Measurements from ENCODE around the gene KL. TPM values are rescaled to one million over a fixed set of nuclear protein-coding genes. Genes with fewer than 3 reads are reported as not detected.

The KL gene
- polyA plus RNA-seq, 1 donor = 2.6 TPM

DNA sequence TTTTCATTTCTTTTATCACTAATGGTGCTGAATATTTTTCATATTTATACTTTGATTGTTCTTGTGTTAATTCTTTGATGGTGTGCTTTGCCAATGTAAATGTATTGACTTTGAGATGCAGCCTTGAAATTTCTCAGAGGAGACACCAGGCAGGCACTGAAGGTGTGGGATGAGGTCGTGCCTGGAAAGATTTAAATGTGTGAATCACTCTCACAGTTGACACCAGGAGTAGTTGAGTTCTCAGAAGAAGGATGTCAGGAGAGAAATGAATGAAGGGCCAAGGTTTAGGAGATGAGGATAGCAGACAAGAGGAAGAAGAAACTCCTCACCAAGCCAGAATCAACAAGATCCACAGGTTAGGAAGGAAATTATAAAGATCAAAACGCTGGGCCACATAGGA is 10.1 kb upstream of the KL start:
- no peak for DNase-seq

DNA sequence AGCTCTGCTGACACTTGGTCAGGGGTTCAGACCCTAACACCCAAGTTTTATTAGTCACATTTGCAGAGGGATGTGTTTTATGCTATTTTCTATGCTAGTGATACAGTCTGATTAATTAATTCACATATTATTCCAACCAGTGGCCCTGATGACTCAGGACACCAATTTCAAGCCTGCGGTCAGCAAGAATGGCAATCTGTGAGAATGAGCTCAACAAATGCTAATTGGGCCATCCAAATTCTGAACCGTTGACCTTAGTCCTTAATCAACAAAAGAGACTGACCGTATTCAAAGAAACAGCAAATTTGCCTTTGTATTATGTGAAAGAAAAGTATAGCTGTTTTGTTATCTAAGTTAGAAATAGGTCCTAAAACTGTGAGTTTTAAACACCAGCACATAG is 9.6 kb upstream of the KL start:
- DNase-seq = no peak

DNA sequence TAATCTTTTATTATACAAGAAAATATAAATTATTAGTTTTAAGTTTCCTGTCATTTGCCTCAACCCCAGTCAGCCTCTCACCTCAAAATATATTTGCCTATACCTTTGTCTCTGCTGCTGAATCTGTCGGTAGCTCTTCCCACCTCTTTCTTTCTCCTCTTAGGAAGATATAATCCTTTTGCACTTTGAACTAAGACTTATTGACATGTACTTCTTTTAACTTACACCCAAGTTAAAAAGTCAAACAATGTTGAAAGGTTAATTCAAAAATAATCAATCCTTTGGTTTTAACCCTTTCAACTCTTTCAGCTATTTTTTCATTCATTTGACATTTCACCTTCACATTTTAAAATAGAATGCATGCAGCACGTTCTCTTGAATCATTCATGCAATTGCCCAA is 9.0 kb upstream of the KL start:
- no peak for DNase-seq

DNA sequence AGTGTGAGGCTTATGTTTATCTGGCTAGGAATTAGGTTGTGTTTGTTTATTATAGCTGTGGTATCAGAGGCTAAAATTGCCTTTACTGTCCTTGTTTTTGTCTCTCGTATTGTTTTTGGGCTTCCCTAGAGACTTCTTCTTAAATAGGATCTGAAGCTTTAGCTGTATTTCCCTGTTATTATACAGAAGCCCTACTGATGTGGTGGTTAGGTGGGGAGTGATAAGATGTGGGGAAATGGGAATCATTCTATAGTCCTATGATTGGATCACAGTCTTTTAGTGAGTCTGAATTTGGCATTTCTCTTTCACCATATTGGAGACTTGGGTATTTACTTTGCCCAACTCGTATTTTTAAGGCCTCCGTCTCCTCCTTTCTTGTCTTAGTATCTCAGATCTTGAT is 8.3 kb upstream of the KL start:
- no peak for DNase-seq

DNA sequence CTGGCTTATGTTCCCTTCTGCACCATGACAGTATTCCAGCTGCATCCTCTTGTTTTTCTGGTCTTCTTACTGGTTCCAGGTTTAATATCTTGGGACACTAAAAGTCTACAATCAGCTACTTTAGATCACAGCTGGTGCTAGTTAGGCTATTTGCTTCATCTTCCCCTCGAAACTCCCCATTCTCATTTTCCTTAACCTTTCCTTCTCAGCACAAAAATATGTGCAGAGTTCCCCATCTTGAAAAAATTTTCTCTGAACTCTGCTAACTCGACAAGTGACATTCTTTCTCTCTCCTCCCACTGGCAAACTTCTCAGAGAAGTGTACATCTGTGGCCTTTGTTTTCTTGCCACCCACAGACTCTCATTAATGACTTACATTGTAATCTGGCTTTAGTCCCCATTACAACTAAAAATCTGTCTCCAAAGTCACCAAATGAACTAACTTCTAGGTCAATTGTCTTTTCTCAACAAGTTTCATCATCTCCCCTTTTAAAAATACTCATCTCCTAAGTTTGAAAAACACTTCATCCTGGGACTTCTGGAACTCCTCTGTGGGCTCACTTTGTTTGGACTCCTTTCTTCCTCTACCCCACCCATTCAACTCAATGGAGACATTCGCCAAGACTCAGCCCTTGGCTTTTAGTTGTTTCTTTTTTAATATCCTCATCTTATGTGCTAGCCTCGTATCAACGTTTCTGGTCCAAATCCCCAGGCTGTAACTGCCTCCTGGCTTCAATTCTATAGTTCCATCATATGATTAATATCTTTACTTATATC is 7.1 kb upstream of the KL start:
- DNase-seq = peak; percentile 56

DNA sequence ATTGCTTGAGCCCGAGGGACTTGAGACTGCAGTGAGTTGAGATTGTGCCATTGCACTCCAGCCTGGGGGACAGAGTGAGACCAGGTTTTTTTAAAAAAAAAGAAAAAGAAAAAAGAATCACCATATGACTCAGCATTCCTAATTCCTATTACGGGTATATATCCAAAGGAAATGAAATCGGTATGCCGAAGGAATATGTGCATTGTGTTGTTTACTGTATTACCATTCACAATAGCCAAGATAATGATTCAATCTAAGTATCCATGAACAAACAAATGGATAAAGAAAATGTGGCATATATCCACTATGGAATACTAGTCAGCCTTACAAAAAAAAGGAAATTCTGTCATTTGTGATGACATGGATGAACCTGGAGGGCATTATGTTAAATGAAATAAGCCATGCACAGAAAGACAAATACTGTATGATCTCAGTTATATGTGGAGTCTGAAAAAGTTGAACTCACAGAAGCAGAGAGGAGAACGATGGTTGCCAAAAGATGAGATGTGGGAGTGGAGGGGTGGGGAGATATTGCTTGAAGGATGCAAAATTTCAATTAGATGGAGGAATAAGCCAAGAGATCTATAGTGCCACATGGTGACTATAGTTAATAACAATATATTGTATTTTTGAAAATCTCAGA is 4.3 kb upstream of the KL start:
- no peak for DNase-seq

DNA sequence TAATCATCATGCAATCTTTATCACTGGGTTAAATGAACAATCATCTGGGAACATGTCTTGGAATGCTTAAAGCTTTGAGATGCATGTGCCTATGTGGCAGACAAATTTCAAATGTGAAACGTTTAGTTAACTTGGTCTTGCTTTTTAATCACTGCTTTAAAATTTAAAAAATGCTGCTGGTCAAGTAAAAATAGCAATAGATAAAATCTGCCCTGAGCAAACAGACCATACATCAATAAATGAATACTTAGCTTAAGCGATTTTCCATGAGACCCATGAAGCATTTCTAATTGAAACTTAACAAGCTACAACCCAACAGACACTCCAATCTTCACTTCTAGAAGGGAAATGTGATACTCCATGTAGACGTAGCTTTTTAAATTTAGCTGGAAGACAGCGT is 1.9 kb upstream of the KL start:
- no peak for DNase-seq

DNA sequence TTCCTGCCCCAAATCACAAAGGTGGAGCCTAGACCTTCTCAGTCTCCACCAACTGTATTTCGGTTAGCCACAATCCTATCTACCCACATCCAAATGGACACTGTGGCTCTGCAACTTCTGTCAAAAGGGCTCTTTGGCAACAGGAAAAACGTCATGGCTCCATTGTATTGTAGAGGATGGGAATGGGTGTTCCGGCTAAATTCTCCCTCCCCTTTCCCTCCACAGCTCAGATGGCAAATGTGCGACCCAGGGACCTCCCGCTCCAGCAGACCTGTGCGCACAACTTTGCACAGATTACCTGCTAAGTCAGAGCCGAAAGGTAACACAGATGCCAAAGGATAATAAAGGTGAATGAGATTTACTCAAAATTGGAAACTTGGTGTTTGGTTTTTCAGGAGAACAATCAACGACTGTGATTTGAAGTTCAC is 968 bp upstream of the KL start:
- no peak for DNase-seq

DNA sequence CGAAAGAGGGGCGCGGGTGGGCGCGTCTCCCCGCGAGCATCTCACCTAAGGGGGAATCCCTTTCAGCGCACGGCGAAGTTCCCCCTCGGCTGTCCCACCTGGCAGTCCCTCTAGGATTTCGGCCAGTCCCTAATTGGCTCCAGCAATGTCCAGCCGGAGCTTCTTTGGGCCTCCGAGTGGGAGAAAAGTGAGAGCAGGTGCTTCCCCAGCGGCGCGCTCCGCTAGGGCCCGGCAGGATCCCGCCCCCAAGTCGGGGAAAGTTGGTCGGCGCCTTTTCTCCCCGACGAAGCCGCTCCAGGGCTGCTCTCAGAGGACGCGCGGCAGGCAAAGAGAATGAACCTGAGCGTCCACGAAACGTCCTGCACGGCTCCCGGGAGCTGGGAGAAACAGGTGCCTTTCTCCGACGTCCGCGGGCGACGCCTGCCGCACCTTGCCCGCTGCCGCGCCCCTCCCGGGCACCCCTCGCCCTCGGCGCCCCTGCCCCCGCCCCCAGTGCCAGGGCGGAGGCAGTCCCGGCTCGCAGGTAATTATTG is 366 bp upstream of the KL start:
- peak; percentile 33 for DNase-seq

DNA sequence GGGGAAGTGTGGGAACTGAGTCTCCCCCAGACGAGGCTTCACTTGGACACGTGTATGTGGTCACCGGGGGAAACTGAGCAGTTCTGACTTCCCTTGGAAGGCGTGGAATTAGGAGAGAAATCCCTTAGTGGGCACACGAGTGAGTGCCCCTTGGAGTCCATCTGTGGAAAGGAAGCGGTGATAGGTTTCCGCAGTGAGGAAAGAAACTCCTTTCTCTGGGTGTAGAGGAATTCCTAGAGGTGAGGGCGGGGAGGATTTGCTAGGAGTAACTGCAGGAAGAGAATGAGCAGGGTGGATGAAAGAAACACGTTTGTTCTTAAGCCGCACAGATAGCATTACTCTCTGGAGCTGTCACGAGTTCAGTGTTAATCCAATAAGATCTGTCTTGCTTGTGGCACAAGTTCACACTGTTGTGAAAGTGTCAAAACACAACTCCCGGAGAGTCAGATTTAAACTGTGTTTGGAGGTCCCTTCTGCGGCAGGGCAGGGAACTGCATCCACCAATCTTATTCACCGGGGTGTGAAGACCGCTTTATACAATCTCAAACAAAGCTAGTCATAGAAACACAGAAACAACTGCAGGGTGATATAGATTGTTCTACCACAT is 1.2 kb downstream of the KL start:
- peak; percentile 61 for DNase-seq

DNA sequence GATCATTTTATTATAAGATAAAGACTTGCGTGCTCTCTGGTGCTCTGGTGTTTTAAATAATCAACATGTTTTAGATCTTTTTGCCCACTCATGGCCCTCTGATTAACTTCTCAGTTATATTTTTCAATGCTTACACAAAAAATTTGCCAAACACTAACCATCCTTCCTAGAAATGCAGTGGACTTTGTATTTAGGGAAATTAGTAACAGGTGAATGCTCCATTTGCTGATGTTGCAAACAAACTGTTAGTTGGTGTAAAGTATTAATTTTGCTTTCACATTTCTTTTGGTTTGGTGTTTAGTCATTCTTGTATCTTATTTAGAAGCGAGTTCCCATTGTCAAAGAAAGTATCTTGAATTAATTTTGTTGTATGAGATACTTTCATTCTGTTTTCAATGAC is 2.7 kb downstream of the KL start:
- no peak for DNase-seq

DNA sequence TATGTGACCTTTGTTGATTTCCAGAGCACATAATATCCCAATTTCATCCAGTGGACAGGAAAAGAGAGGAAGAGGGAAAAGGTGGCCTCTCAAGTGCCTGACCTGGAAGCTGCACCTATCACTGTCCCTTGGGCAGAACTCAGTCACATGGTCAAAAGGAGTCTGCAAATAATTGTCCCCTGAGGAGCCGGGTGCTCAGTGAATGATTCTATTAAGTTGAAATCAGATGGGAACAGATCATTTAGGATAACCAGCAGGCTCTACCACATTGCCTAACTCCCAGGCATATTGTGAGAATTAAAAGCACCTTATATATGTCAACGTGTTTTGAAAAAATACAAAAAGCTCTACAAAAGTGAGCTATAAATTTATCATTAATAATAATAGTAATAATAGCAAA is 6.8 kb downstream of the KL start:
- DNase-seq = no peak

DNA sequence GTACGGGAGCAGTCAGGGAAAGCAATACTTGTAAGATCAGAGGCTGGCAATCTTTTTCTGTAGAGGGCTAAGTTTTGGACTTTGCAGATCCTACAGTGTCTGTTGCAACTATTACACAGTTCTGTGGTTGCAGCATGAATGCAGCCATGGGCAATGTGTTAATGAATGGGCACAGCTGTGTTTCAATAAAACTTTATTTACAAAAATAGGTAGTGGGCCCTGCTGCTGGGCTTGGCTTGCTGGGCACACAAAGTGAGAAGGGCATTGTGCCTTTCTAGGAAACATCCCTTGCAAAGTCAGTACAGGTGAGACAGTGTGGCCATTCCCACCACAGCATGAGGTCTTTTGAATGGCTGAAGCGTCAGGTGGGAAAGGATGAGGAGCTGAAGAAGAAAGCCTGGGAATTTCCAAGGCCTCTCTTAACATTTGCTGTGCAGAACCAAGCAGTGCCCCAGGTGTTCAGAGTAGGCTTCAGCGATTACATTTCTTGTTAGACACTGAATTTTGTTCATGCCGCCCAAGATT is 9.1 kb downstream of the KL start:
- DNase-seq = no peak

DNA sequence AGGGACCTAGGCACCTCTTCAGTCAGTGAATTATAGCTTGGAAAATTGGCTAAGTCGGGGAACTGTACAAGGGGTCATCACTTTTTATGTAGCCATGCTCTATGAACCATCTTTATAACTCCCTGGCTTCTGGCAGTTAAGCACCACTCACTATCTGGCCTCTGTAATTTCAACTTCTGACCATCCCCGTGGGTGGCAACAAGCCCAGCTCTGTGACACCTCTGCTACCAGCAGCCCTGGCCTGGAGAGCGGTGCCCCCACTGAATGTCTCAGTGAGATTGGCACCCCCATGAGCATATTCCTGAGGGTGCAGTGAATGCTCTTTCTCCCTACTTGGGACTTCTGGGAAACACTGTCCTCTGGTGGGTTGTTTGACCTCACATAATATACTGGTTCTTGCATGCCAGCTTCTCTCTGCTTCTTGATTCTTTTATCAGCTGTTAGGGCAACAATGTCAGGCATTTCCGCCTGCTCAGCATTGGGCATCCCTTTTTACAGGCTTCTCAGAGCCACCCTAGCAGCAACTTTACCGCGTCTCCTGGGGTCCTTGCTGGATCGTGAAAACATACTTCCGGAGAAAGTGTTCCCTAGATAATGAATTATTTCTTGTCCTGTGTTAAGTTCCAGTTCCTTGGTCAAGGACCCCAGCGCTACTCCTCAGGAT is 10.4 kb downstream of the KL start:
- no peak for DNase-seq

DNA sequence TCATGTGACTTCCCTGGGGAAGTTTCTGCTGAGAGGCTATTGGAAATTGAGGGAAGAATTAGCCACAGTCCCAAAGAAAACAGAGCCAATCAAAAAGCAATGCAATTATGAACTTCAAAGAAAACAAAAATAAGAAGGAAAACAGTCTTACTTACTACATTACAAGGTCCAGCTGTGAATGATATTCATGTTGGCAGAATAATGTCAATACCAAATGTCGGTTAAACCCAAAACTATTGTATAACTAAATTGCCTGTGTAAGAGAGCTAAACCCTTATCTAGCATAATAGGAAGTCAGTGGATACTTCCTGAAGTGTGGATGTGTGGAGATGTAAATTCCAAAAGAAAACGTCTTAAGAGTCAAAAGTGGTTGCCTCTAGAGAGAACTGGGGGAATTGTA is 12.4 kb downstream of the KL start:
- DNase-seq = no peak

DNA sequence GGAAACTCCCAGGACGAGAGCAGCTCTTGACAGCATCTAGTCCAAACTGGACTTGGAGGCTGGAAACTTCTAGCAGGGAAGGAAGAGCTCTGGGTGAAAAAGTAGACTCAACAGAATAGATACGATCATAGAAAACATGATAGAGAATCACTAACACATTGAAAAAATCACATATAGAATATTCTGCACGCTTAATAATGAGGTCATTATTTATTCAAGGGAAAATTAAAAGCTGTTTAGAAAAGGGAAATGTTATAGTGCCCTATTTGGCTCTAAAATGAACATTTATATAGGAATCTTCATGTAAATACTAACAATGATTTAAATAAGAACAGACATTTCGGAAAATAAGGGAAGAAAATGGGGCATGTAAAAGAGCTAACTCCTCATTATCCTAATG is 15.1 kb downstream of the KL start:
- DNase-seq = no peak

DNA sequence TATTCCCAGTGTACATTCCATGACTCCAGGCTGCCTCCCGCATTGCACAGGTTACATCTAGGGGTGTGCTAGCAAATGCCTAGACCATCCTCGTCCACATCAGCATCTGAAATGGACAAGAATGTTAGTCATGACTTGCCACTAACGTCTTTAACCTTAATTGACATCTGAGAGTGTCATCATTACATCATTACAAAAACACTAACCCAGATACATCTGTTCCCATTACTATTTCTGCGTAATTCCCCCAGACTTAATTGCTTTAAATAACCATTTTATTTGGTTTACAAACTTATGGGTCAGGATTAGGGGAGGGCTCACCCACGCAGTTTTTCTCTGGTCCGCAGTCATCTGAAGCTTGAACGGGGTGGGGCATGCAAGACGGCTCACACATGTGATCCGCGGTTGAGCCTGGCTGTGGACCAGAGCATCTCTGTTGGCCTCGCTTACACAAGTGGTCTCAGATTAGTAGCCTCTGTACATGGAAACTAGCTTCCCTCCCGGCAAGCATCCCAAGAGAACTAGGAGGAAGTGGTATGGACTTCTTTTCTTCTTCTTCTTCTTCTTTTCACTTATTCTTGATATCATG is 15.9 kb downstream of the KL start:
- DNase-seq = no peak

DNA sequence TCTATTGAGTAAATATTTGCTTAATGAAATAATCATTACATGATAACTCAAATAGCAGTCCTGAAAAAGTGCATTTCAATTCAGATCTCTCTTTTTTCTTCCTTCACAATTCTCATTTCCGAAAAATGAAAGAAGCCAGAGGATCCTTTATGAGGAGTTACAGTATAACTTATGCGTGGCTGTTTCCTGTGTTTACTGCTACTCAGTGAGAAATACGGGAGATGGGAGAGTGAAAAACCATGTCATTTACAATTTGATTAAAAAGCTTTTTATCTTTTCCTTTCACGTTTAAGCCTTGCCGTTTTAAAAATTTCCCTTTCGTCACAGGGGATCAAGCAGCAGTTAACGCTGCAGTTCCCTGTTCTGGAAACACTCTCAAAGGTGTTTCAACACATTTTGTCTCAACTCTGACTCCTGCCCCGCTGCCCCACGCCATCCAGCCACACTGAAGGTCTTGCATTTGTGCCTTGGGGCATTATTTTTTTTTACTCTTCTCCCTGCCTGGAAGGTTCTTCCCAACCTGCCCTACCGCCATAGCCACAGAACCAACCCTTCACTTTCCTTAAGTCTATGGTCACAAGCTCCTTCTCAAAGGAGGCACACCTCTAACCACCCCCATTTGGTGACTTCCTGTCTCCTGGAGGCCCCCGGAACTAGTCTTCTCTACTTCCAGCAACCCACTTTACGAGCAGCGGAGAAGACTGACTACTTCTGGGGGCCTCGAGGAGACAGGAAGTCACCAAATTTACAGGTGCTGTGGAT is 17.0 kb downstream of the KL start:
- DNase-seq = no peak

DNA sequence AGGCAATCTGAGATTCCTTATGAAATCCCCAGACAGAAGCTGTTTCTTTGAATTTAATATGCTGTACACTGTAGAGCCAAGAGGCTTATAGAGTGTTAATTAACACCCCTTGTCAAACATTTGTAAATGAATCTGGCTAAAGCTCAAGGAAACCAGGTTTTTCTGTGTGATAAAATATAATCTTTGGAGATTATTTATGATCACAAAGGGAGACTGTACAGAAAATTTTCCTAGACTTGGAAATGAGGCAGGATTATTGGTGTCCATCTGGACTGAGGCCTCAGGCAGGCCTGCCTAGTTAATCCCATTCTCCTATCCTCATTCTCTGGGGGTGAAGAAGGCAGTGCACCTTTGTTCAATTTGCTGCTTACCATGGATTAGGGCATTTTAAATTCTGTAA is 17.8 kb downstream of the KL start:
- DNase-seq = no peak

DNA sequence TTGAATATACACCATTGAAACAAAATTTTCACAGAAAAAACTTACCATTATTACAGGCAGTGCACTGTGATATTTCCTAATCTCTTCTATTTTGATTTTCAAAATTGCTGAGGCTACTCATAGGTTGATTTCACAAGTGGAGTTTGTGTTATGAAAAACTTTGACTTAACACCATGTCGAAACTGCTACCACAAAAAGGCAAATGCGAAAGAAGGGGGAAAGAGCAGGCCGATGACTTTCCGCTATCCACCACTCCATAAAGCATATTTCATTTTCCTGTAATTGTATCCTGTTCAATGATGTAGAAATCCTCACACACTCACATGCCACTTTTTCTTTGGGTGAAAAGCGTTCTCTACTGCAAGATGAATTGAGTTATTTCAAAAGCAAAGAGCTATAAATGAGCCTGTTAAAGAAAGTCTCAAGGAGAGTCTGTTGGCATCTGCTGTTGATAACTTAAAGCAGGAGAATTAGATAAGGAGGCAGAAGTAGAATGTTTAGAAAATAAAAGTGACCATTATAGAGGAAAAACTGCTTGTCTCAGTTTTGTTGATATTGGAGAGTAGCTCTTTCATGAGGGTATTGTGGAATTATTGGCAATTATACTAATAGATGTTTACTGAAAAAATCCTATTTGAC is 18.8 kb downstream of the KL start:
- DNase-seq = no peak

DNA sequence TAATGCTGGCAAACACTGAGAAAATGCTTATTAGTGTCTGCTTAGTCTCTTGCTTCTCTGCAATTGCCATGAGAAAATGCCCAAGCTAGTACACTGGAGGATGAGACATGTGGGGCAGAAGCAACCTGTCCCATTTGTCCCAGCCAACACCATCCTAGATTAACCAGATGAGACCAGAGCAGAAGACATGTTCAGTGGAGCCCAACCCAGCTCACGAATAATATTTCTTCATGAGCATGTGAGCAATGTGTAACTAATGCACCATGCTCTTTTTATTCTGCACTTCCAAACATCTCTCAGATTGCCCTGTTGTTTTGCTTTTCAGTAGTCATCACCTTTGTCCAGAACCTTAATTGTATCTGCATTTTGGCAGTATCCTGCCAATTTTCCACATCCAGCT is 21.4 kb downstream of the KL start:
- no peak for DNase-seq
